GM21423 (cell line): ENCODE measurements around the gene SLC2A11.
A peak's percentile ranks its signal among the peaks of the same experiment; 100 is the strongest.
"Not testable (repeated sequence)": the region's sequence is repeated elsewhere in the genome, so short reads cannot be mapped to it uniquely, and the experiment has no call there.

ENCODE experiments used
- ATAC-seq: cut with Tn5 transposase; IDR thresholded peaks from one replicate; pipeline ENCODE4 v1.9.1; 2021; ENCODE audit warnings: mild to moderate bottlenecking, moderate library complexity; ENCODE audit not compliant: unreplicated experiment

Gene SLC2A11

DNA sequence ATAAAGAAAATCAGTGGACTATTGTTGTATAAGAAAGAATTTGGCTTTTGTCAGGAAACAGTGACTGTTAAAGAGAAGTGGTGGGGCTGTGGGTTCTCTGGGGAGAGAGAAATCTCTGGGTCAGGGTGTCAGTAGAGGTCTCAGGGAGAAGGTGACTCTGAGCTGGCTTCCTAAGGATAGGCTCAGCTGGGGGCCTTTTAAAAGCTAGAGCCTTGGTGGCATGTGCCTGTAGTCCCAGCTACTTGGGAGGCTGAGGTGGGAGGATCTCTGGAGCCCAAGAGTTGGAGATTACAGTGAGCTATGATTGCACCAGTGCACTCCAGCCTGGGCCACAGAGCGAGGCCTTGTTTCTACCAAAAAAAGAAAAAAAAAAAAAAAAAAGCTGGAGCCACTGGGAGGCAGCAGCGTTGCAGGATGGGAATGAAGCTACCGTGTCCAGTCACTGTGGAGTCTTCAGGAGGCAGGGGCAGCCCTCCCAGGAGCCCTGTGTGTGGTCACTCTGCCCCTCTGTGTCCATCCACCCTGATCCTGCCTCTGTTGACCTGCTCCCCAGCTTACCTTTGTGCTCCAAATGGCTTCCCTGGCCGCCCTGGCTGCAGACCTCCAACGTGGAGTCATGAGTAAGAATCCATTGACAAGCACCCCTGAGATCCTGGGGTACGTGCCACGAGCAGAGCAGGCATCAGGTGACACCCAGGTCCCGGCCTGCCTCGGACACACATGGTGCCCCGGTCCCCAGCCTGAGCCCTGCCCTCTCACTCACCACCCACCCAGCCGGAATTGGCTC lies 31.1 kb downstream of the SLC2A11 start:
- ATAC-seq = no peak

DNA sequence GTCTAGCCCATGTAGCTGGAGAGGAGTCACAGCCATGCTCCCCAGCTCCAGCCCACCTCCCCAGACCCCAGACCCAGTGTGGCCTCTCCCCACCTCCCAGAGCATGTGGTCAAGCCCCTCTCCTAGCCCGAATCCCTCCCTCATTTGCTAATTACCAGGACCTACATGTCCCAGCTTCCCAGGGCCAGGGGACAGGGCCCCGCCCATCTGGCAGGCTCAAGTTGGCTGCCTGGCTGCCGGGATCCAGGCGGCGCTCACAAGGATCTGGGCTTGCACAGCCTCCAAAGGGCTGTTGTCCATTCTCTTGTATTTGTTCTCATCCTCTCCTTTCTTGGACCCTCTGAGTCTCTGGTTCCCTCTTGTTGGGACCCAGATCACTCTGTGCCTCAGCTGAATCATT lies 31.9 kb downstream of the SLC2A11 start:
- ATAC-seq = no peak

DNA sequence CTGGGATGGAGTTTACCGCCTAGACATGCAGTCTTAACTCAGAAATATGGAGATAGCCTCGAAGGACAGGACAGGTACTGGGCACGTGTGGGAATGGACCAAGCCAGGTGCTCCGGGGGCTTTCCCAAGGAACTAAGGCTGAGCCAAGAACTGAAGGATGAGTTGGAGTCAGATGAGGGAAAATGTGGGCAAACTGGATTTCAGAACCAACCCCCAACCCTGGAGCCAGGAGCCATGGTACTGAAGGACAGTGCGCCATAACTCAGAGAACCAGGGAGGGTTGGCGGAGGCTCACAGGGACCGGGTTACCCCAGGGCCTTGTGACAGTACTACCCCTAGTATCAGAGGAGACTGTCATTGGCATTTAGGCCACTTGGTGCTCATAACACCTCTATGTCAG lies 34.1 kb downstream of the SLC2A11 start:
- no peak for ATAC-seq

DNA sequence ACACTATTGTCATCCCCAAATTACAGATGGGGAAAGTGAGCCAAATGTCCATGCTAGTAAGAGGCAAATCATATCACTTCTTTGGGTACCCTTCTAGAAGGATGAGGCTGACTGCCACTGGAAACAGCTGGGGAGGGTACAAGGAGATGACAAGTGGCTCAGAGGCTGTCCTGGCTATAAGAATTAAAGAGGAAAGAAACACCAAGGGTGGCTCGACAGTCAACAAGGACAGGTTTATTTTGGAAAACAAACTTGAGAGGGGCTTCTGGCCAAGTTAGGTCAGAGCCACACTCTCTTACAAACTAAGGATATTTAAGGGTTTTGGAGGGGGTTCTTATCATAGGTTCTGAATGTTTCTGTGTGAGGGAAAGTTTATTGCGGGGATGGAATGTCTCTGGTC lies 34.5 kb downstream of the SLC2A11 start:
- ATAC-seq = no peak

DNA sequence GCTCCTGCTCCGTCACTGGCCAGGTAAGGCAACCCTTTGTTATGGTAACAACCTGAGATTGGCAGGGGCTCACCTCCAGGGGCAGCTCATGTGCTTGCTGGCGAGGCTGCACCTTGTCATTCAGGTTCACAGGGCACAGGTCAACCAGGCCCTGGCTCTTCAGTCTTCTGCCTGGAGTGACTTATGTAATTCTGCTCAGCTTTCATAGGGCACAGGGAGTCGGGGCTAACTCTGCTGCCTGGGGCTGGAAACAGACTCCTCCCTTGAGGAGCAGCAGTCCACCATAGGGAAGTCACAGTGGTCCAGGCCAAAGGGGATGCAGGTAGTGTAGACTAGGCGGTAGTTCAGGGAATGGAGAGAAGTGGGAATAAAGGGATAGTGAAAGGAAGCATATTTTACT lies 35.0 kb downstream of the SLC2A11 start:
- no peak for ATAC-seq

DNA sequence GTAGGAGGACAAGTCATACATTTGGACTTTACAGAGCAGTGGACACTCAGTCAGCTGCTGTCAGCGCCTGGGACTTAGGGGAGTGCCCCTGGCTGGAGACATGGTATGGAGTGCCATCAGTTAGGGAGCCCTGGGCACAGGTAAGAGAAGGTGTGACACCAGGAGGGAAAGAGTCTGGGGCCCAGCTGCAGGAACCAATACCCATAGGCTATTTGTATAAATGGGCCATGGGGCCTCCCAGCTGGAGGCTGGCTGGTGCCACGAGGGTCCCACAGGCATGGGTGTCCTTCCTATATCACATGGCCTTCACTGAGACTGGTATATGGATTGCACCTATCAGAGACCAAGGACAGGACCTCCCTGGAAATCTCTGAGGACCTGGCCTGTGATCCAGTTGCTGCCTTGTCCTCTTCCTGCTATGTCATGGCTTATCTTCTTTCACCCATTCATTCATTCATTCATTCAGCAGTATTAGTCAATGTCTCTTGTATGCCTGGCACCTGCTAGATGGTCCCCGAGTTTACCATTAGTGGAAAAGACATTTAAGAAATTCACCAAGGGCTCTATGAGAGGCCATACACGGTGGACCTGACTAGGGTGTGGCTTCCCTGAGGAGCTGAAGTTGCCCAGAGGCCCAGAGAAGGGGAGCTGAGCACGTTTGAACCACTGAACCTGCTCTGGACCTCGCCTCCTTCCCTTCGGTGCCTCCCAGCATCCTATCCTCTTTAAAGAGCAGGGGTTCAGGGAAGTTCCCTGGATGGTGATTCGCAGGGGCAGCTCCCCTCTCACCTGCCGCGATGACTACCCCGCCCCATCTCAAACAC lies 35.7 kb downstream of the SLC2A11 start:
- ATAC-seq = no peak

DNA sequence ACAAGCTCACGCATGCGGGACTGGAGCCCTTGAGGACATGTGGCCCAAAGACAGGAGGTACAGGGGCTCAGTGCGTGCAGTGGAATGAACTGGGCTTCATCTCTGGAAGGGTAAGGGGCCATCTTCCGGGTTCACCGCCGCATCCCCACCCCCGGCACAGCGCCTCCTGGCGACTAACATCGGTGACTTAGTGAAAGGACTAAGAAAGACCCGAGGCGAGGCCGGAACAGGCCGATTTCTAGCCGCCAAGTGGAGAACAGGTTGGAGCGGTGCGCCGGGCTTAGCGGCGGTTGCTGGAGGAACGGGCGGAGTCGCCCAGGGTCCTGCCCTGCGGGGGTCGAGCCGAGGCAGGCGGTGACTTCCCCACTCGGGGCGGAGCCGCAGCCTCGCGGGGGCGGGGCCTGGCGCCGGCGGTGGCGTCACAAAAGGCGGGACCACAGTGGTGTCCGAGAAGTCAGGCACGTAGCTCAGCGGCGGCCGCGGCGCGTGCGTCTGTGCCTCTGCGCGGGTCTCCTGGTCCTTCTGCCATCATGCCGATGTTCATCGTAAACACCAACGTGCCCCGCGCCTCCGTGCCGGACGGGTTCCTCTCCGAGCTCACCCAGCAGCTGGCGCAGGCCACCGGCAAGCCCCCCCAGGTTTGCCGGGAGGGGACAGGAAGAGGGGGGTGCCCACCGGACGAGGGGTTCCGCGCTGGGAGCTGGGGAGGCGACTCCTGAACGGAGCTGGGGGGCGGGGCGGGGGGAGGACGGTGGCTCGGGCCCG lies 36.5 kb downstream of the SLC2A11 start, which contains the start of gene MIF:
MIF (plus strand) TSS at position 439 of the 765 bp plus-strand sequence; CDS start at position 531, 92 bp downstream.
- peak; percentile 81 for ATAC-seq

DNA sequence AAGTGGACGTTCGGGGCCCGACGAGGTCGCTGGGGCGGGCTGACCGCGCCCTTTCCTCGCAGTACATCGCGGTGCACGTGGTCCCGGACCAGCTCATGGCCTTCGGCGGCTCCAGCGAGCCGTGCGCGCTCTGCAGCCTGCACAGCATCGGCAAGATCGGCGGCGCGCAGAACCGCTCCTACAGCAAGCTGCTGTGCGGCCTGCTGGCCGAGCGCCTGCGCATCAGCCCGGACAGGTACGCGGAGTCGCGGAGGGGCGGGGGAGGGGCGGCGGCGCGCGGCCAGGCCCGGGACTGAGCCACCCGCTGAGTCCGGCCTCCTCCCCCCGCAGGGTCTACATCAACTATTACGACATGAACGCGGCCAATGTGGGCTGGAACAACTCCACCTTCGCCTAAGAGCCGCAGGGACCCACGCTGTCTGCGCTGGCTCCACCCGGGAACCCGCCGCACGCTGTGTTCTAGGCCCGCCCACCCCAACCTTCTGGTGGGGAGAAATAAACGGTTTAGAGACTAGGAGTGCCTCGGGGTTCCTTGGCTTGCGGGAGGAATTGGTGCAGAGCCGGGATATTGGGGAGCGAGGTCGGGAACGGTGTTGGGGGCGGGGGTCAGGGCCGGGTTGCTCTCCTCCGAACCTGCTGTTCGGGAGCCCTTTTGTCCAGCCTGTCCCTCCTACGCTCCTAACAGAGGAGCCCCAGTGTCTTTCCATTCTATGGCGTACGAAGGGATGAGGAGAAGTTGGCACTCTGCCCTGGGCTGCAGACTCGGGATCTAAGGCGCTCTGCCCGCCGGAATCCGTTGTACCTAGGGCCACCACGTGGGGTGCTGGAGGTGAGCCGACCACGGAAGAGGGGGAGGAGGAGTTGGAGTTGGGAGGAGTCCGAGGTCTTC lies 37.3 kb downstream of the SLC2A11 start:
- peak; percentile 11 for ATAC-seq

DNA sequence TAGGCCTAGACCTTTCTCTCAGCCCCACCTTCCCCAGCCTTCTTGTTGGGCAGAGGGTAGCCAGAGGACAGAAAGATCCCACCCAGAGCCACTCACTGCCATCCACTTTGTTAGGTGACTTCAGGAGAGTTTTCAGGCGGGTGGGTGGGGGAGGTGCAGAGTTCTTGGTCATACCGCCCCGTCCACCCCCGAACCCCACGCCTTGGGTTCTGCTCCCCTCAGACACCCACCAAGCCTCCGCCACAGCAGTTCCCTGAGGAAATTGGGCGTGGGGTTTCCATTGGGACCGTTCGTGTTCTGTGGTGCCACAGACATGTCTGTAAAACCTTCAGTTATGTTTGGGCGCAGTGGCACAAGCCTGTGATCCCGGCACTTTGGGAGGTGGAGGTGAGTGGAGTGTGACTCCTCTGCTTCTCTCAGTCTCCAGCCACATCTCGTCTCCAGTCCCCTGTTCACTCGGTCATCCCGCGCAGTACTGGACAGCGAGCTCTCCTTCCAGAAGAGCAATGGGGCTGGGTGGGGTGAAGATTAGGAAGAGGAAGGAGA lies 38.0 kb downstream of the SLC2A11 start:
- ATAC-seq = no peak

DNA sequence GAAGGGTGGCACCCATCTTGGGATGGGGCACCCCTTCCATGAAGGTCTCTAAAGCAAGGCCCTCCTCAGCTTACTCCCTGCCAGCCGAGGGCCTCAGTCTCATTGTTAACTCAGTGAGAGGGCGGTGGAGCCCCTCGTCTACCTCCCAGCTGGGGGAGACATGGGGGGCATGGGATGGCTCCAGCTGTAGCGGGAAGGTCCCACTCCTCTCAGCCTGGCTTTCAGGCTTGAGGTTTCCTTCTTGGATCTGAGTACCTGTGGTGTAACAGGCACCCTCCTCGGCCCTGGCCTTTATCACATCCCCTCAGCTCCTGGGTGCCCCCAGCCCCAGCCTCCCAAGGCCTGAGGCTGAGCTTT lies 38.5 kb downstream of the SLC2A11 start:
- ATAC-seq = no peak

DNA sequence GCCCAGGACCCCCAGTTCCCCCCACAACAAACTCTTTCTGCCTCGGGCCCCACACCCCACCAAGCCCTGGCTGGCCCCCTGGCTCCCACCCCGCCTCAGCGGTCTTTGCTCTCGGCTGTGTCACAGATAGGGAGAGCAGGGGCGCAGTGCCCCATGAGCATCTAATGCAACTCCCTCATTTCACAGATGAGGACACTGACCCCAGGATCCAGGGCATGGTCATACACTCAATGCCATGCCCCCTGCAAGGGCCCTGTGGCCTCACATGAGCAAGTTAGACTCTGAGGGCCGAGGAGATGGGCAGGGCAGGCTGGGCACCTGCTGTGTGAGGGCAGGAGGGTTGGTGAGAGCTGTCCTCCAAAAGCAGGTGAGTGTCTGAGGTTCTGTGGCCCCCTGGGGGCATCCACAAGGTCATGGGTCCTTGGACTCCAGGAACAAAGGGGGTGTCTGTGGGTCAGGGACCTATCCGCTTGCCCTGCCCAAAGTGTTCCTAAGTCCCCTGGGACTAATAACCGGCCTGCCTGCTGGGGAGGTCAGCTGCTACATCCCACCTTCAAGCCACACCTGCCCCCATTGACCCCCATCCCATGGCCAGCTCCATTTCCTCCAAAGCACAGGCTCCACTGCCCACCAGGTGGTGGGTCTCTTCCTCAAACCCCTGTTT lies 39.0 kb downstream of the SLC2A11 start:
- ATAC-seq = no peak

DNA sequence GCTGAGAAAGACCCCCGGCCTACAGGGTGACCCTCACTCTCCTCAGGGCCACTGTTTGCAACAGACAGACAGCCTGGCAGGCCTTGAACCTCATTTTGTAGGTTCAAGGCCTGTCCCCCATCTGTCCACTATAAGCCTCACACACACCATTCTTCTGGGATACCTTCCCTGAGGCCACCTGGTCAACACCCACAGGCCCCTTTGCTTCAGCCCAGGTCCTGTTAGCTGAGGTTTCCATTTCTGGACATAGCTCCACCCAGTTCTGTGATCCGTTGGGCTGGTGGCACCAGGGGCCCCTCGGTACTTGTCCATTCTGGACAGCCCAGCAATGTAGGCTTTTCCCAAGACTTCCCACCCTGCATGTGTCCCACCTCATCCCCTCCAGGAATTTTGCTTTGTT lies 39.6 kb downstream of the SLC2A11 start:
- ATAC-seq = no peak

DNA sequence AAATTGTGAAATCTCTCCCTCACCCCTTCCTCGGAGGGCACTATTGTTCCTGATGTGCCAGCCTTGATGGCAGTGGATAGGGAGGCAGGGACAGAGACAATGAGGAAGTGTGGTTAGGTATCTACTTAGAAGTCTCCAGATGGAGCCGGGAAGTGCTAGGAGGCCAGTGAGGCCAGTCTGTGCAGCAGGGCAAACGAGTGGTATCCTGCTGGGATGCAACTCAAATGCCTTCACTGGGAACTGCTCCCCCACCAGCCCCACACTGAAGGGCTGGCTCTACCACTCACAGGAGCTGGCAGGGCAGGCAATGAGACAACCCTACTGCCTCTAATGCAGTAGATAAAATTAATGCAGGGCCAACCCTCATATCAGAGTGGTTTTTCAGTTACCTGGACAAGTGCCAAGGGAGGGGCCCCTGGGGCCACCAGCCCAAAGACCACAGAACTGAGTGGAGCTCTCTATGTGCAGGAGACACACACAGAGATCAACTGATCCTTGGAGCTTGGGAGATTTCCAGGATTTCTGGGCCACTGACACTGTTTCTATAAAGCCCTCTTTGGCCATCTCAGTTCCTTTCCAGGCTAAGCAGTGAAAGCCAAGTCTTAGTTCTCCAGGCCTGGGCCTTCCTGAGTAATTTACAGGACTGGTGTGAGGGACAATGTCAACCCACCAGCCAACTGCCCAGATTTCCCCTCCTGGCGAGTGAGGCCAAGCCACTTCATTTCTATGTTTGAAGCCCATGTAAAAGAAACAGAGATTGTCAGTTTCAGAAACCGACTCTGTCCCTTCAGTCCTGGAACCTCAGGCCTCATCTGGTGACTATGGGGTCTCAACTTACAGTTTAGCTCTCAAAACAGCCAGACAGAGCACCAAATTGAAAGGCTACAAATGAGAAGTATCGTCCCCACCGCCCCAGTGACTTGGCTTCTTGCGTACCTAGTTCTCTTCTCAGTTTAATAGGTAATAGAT lies 40.6 kb downstream of the SLC2A11 start:
- ATAC-seq = no peak

DNA sequence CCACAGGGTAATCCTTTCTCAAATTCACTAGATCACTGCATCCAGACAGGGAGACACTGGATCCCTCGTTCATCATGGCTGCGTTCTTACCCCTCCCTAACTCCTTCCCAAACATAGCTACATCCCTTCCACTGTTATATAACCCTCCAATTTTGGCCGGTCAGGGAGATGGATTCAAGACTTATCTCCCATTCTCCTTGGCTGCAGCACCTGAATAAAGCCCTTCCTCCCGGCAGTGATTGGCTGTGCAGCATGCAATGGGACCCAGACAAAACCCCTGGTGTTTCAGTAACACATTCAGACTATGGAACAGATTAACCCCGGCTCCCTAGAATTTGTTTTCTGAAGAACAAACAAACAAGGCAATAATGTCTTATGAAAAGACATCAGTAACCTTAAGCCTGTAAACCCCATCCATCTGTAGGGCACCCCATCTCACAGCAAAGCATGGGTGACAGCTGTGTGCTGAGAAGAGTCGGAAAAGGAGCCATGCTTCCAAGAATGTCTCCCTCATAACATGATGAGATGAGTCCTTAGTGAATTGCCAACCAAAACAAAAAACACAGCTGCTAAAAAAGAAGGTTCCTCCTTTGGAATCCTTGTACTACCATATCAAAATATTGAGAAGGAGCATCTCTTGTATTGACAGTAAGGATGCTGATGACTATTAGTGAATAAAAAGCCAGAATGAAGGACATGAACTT lies 41.5 kb downstream of the SLC2A11 start:
- ATAC-seq = no peak

DNA sequence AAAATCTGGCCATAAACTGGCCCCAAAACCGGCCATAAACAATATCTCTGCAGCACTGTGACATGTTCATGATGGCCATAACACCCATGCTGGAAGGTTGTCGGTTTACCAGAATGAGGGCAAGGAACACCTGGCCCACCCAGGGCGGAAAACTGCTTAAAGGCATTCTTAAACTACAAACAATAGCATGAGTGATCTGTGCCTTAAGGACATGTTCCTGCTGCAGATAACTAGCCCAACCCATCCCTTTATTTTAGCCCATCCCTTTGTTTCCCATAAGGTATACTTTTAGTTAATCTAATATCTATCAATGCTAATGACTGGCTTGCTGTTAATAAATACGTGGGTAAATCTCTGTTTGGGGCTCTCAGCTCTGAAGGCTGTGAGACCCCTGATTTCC lies 42.6 kb downstream of the SLC2A11 start:
- ATAC-seq = not testable (repeated sequence)

DNA sequence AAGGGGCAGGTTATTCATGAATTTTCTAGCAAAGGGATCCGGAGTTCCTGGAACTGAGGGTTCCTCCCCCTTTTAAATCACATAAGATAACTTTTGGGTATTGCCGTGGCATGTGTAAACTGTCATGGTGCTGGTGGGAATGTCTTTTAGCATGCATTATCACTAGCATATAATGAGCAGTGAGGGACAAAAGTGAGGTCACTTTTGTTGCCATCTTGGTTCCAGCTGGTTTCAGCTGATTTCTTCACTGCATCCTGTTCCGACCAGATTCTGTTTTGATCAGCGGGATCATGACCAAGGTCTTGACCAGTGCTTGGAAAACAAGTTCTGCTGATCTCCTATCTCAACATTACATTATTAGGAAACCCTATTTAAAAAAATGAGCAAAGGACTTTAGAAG lies 43.9 kb downstream of the SLC2A11 start:
- no peak for ATAC-seq

DNA sequence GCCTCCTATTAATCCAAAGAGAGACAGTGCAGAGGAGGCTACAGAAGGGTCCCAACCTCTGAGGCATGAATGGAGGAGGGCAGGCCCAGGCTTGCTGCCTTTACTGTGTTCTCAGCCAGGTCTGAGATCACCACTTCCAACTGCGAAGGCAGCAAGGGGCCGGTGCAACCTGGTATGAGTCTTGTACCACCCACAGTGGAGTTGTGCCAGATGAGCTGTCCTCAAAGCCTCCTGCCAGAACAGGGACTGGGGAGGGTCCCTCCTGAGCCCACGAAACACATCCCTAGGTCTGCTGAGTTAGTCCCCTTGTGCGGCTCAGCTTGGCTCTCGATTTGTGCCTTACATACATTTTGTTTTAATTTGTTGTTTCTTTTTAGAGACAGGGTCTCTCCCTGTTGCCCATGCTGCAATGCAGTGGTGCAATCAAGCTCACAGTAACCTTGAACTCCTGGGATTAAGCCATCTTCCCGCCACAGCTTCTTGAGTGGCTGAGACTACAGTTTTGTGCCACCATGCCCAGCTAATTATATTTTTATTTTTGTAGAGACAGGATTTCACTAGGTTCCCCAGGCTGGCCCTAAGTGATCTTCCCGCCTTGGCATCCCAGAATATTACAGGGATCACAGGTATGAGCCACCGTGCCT lies 45.8 kb downstream of the SLC2A11 start:
- no peak for ATAC-seq
